Liver (tissue), 9 donors: ENCODE data around the gene CCDC74A. TPM values are rescaled to one million over a fixed set of nuclear protein-coding genes. Genes with fewer than 3 reads are reported as not detected.
A peak's percentile ranks its signal among the peaks of the same experiment; 100 is the strongest.
"Not testable (repeated sequence)": the region's sequence is repeated elsewhere in the genome, so short reads cannot be mapped to it uniquely, and the experiment has no call there.

Experiments used
- DNase-seq: peaks from one replicate; pipeline ENCODE4 v3.0.0-alpha.2; 2017; ENCODE audit warnings: low spot score
- H3K27ac ChIP-seq, 2 donors: one replicate each; pipeline ENCODE4 v1.7.0; 2013; ENCODE audit warnings: inconsistent platforms in 2 of 2, low read length in 2 of 2, control low read depth in 1 of 2, low read depth in 1 of 2, mild to moderate bottlenecking in 1 of 2
- H3K27me3 ChIP-seq, 4 donors: one replicate each; pipeline versions ENCODE4 v1.6.1 to v1.7.0; 2013; ENCODE audit warnings: low read length in 3 of 4, inconsistent platforms in 1 of 4, mild to moderate bottlenecking in 1 of 4, moderate library complexity in 1 of 4; ENCODE audit not compliant: control insufficient read depth in 4 of 4, insufficient read depth in 4 of 4
- H3K36me3 ChIP-seq, 4 donors: one replicate each; pipeline versions ENCODE4 v1.6.1 to v1.7.0; 2013; ENCODE audit warnings: low read length in 3 of 4, mild to moderate bottlenecking in 3 of 4, low read depth in 1 of 4, moderate library complexity in 1 of 4; ENCODE audit not compliant: control insufficient read depth in 4 of 4, insufficient read depth in 3 of 4
- H3K4me1 ChIP-seq, 4 donors: one replicate each; pipeline versions ENCODE4 v1.6.1 to v1.7.0; 2013; ENCODE audit warnings: low read length in 3 of 4, mild to moderate bottlenecking in 3 of 4, moderate library complexity in 1 of 4; ENCODE audit not compliant: control insufficient read depth in 4 of 4, insufficient read depth in 4 of 4
- H3K4me3 ChIP-seq, 3 donors: one replicate each; pipeline versions ENCODE4 v1.6.1 to v1.7.0; 2013; ENCODE audit warnings: low read length in 3 of 3, control low read depth in 1 of 3, low read depth in 1 of 3, mild to moderate bottlenecking in 1 of 3
- H3K9ac ChIP-seq, 2 donors: one replicate each; pipeline ENCODE4 v1.7.0; 2013; ENCODE audit warnings: low read length in 2 of 2, mild to moderate bottlenecking in 2 of 2, moderate library complexity in 2 of 2, control low read depth in 1 of 2, low read depth in 1 of 2
- H3K9me3 ChIP-seq, 4 donors: one replicate each; pipeline versions ENCODE4 v1.6.1 to v1.7.0; 2013; ENCODE audit warnings: low read length in 3 of 4; ENCODE audit not compliant: control insufficient read depth in 4 of 4
- HNF4A ChIP-seq, 2 donors: conservative IDR thresholded peaks; 2 replicates each; pipeline ENCODE4 v1.6.1; 2016; ENCODE audit warnings: antibody characterized with exemption in 2 of 2, mild to moderate bottlenecking in 2 of 2
- NR2F2 ChIP-seq: IDR thresholded peaks from 2 replicates; pipeline ENCODE4 v1.6.1; 2016; ENCODE audit warnings: antibody characterized with exemption
- RXRA ChIP-seq, 2 donors: IDR thresholded peaks; 2 replicates each; pipeline ENCODE4 v1.6.1; 2017 to 2018; ENCODE audit warnings: antibody characterized with exemption in 2 of 2, mild to moderate bottlenecking in 1 of 2
- WGBS: extraction: QIAGEN DNeasy Blood & Tissue Kit; methylation state at CpG from one replicate; pipeline ENCODE4 v1.1.7; 2013; 5-methylcytosine and 5-hydroxymethylcytosine counted together
- polyA plus RNA-seq, 2 donors: library from polyadenylated mRNA; stranded (reverse) in 1 of 2; unstranded in 1 of 2; fragments of 200-250 nt in 1 of 2; fragments of >200 nt in 1 of 2; fragmentation: Nextera tagmentation in 1 of 2; extraction: Ambion mirVana in 1 of 2; gene quantifications; one replicate each; pipeline versions ENCODE4 v1.2.1 to v1.2.3, GENCODE V29; 2013 to 2015
- total RNA-seq, 2 donors: library from RNA; depleted of rRNA; stranded (reverse); fragments of >200 nt; gene quantifications; one replicate each; pipeline ENCODE4 v1.2.3, GENCODE V29; 2014
- donor health status: healthy.
- donor health status: healthy.
- donor health status: healthy.
- donor health status: healthy.
- donor health status: healthy.

CCDC74A gene
- total RNA-seq (1 to 10 TPM in 1 of 2 donors, under 1 TPM in 1; 0.42 to 1.1 TPM), polyA plus RNA-seq (under 1 TPM; 0.37 to 0.51 TPM)

- H3K27ac ChIP-seq, H3K9me3 ChIP-seq, H3K9ac ChIP-seq, H3K27me3 ChIP-seq, DNase-seq, H3K36me3 ChIP-seq, H3K4me1 ChIP-seq: not testable (repeated sequence)
- WGBS: 33% methylated on average over 40 of the region's 47 CpGs
- H3K4me3 ChIP-seq: peak within 1 kb of the TSS in 1 of 3 donors; percentile 34
Observed at GRCh38 chr2:131527131-131528001, at the start of gene CCDC74A. Gene CCDC74A (plus strand): TSS chr2:131527888. CDS start chr2:131527971, 83 bp downstream.

GRCh38 chr2:131478074-131478849, 49.4 kb upstream of the CCDC74A start:
- WGBS: 82% methylated on average over 16 of the region's 18 CpGs
- H3K36me3 ChIP-seq, H3K4me1 ChIP-seq, H3K9me3 ChIP-seq, H3K4me3 ChIP-seq, H3K27me3 ChIP-seq, H3K9ac ChIP-seq, DNase-seq, H3K27ac ChIP-seq: not testable (repeated sequence)

GRCh38 chr2:131478850-131479461, 48.7 kb upstream of the CCDC74A start:
- DNase-seq, H3K9ac ChIP-seq, H3K27ac ChIP-seq, H3K4me3 ChIP-seq, H3K4me1 ChIP-seq, H3K27me3 ChIP-seq, H3K9me3 ChIP-seq, H3K36me3 ChIP-seq: not testable (repeated sequence)
- TF ChIP-seq HNF4A (conservative IDR thresholded peaks at IDR 0.05): peak; percentile 64 to 66
- peak; percentile 76 for TF ChIP-seq NR2F2
- peak; percentile 10 to 36 for TF ChIP-seq RXRA (IDR thresholded peaks at IDR 0.05)
- 65% methylated on average over 9 of the region's 9 CpGs for WGBS

DNA sequence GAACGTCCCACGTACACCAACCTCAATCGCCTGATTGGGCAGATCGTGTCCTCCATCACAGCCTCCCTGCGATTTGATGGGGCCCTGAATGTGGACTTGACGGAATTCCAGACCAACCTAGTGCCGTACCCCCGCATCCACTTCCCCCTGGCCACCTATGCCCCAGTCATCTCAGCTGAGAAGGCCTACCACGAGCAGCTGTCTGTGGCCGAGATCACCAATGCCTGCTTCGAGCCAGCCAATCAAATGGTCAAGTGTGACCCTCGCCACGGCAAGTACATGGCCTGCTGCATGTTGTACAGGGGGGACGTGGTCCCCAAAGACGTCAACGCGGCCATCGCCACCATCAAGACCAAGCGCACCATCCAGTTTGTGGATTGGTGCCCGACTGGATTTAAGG, 47.3 kb upstream of the CCDC74A start:
- DNase-seq, H3K9me3 ChIP-seq: not testable (repeated sequence)
- WGBS: 98% methylated on average over 17 of the region's 20 CpGs

GRCh38 chr2:131482506-131483155, 45.1 kb upstream of the CCDC74A start:
- not testable (repeated sequence) for H3K36me3 ChIP-seq, DNase-seq, H3K27me3 ChIP-seq, H3K4me3 ChIP-seq, H3K27ac ChIP-seq, H3K9ac ChIP-seq, H3K9me3 ChIP-seq, H3K4me1 ChIP-seq
- WGBS: 97% methylated on average over 19 of the region's 19 CpGs

More for the DNA sequence above, 47.3 kb upstream of the CCDC74A start:
- H3K36me3 ChIP-seq, H3K27me3 ChIP-seq, H3K4me1 ChIP-seq, H3K27ac ChIP-seq, H3K9ac ChIP-seq, H3K4me3 ChIP-seq: not testable (repeated sequence)

DNA sequence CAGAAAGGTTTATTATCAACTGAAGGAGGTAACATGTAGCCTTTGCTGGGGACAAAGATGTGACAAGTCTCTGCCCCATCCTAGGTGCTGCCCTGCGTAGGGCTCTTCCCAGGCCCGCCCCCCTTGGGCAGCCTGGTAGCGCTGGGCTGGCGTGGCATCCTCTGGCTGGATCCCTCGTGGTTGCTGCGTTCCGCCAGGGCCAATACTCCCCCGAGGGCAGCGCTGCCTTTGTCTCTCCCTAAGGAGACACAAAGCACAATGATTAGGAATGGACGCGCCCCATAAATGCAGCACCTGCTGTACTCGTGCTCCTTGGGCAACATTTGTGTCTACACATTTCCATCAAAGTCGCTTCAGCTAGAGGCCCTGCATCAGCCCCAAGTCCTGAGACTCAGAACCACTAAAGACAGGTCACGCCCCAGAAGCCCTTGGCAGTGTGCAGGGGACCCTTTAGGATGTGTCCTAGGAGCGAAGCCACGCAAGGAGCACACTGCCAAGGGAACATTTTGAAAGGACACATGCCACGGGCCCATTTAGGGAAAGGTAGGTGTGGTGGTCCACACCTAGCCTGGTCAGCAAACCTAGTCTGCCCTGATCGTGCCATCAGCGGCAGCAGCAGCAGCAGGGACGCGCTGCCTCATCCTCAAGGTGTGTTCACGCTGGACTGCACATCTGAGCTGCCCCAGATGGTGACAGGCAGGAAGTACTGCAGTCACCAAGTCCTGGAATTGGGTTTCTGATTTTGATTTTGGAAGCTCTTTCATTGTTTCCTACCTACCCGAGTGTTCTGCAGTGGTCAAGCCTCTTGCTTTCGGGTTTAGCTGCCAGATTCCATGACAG, 43.5 kb upstream of the CCDC74A start:
- 96% methylated on average over 24 of the region's 24 CpGs for WGBS
- not testable (repeated sequence) for DNase-seq

GRCh38 chr2:131484906-131485460, 42.7 kb upstream of the CCDC74A start:
- H3K36me3 ChIP-seq, H3K4me1 ChIP-seq, H3K9ac ChIP-seq, H3K27ac ChIP-seq, H3K9me3 ChIP-seq, H3K27me3 ChIP-seq, DNase-seq, H3K4me3 ChIP-seq: not testable (repeated sequence)
- 88% methylated on average over 11 of the region's 11 CpGs for WGBS

More for the DNA sequence above, 43.5 kb upstream of the CCDC74A start:
- H3K9me3 ChIP-seq, H3K9ac ChIP-seq, H3K36me3 ChIP-seq, H3K27ac ChIP-seq, H3K27me3 ChIP-seq, H3K4me1 ChIP-seq, H3K4me3 ChIP-seq: not testable (repeated sequence)
